Colonic mucosa (tissue), 4 donors: ENCODE data around the gene S100A9. TPM values are rescaled to one million over a fixed set of nuclear protein-coding genes. Genes with fewer than 3 reads are reported as not detected.
A peak's percentile ranks its signal among the peaks of the same experiment; 100 is the strongest.

Experiments
- DNase-seq: peaks from one replicate; pipeline ENCODE4 v3.0.0-alpha.2; 2020
- H3K27ac ChIP-seq: fragments of 200-600 bp; one replicate; pipeline ENCODE4 v1.8.0; 2021
- H3K27me3 ChIP-seq: fragments of 200-600 bp; one replicate; pipeline ENCODE4 v1.8.0; 2021
- H3K36me3 ChIP-seq: fragments of 200-600 bp; one replicate; pipeline ENCODE4 v1.8.0; 2021
- H3K4me1 ChIP-seq: fragments of 200-600 bp; one replicate; pipeline ENCODE4 v1.8.0; 2021; ENCODE audit warnings: mild to moderate bottlenecking
- H3K4me3 ChIP-seq: fragments of 200-600 bp; one replicate; pipeline ENCODE4 v1.8.0; 2021
- H3K9ac ChIP-seq, 2 donors: one replicate each; pipeline ENCODE4 v1.7.0; 2013; ENCODE audit warnings: control low read depth in 2 of 2, low read depth in 2 of 2, low read length in 2 of 2
- H3K9me3 ChIP-seq: fragments of 200-600 bp; one replicate; pipeline ENCODE4 v1.8.0; 2021
- intact Hi-C: fragments of 100-400 bp; cut with DNase I; formaldehyde crosslinking; loops from one replicate; pipeline ENCODE4 v1.14.1; 2022
- total RNA-seq, 2 donors: library from RNA; stranded (reverse); fragmentation: NEBNext Ultra II Directional in 1 of 2; extraction: Animal tissue kit (Norgen Biotek cat#: 25700) in 1 of 2; gene quantifications; one replicate each; pipeline ENCODE4 v1.2.1, GENCODE V29; 2021
- TF ChIP-seq, protein P1 (sequence below): fragments of 200-600 bp; IDR thresholded peaks from one replicate; pipeline ENCODE4 v1.8.0; 2022; ENCODE audit warnings: antibody characterized with exemption, mild to moderate bottlenecking
- donor health status: healthy.
- donor health status: DM: no; HTN: no; CAD: no.
- donor health status: DM: no; HTN: no; CAD: no.

S100A9 gene
- total RNA-seq, 2 donors from 2014 or later: 16.3 to 34.9 TPM

DNA sequence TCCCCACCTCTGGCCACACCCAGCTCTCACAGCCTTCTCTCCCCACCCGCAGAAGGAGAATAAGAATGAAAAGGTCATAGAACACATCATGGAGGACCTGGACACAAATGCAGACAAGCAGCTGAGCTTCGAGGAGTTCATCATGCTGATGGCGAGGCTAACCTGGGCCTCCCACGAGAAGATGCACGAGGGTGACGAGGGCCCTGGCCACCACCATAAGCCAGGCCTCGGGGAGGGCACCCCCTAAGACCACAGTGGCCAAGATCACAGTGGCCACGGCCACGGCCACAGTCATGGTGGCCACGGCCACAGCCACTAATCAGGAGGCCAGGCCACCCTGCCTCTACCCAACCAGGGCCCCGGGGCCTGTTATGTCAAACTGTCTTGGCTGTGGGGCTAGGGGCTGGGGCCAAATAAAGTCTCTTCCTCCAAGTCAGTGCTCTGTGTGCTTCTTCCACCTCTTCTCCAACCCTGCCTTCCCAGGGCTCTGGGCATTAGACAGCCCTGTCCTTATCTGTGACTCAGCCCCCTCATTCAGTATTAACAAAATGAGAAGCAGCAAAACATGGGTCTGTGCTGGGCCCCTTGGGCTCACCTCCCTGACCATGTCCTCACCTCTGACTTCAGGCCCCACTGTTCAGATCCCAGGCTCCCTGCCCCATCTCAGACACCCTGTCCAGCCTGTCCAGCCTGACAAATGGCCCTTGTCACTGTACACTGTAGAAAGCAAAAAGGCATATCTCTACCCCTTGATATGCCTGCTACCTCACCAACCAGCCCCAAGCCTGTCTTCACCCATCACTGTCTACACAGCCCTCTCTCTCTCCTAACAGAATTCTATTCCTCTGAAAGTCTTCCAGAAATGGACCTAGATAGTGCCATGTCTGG lies 3.2 kb downstream of the S100A9 start:
- TF ChIP-seq, protein P1, sequence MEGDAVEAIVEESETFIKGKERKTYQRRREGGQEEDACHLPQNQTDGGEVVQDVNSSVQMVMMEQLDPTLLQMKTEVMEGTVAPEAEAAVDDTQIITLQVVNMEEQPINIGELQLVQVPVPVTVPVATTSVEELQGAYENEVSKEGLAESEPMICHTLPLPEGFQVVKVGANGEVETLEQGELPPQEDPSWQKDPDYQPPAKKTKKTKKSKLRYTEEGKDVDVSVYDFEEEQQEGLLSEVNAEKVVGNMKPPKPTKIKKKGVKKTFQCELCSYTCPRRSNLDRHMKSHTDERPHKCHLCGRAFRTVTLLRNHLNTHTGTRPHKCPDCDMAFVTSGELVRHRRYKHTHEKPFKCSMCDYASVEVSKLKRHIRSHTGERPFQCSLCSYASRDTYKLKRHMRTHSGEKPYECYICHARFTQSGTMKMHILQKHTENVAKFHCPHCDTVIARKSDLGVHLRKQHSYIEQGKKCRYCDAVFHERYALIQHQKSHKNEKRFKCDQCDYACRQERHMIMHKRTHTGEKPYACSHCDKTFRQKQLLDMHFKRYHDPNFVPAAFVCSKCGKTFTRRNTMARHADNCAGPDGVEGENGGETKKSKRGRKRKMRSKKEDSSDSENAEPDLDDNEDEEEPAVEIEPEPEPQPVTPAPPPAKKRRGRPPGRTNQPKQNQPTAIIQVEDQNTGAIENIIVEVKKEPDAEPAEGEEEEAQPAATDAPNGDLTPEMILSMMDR: no peak
- H3K9me3 ChIP-seq: no peaks in the 10 kb centered on the region
- H3K27me3 ChIP-seq: no peaks in the 10 kb centered on the region
- H3K27ac ChIP-seq: no peak overlapping the region
- H3K4me1 ChIP-seq: peaks cover 5% of the 10 kb centered on the region
- no peak overlapping the region for H3K4me3 ChIP-seq
- intact Hi-C loops: no loop called here
- H3K36me3 ChIP-seq: no peaks in the 10 kb centered on the region
- no peak overlapping the region for H3K9ac ChIP-seq
- DNase-seq: no peak

DNA sequence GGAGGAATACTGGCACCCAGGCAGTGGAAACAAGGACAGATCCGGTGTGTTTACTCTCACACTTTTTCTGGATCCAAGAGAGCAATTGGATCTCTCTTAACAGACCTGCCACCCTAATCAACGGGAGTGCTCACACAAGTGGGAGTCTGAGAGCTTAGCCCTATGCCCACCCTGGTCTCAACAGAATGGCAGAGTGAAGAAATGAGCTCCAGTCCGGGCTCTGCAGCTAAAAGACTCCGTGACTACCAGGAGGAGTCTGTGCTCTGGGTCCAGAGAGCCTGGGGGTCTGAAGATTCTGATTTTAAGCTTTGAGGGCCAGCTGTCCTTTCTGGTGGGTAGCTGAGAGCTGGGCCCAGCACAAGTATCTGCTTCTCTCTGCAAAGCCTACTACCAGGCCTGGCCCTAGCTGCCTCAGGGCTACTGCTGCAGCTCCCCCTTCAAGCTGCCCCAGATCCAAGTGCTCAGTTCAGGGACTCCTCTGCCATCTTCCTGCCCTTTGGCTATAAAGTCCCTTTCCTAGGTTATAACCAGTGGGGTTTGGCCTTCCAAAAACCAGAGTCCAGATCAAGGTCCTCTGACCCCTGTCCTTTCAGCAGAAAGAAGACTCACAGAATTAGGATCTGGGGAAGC lies 3.9 kb downstream of the S100A9 start:
- H3K27ac ChIP-seq: no peak overlapping the region
- DNase-seq: no peak
- H3K9ac ChIP-seq: no peak overlapping the region
- TF ChIP-seq, protein P1: no peak
- H3K9me3 ChIP-seq: no peaks in the 10 kb centered on the region
- no peak overlapping the region for H3K4me3 ChIP-seq
- intact Hi-C loops: no loop called here
- no peaks in the 10 kb centered on the region for H3K36me3 ChIP-seq
- H3K4me1 ChIP-seq: peaks cover 5% of the 10 kb centered on the region
- no peaks in the 10 kb centered on the region for H3K27me3 ChIP-seq

DNA sequence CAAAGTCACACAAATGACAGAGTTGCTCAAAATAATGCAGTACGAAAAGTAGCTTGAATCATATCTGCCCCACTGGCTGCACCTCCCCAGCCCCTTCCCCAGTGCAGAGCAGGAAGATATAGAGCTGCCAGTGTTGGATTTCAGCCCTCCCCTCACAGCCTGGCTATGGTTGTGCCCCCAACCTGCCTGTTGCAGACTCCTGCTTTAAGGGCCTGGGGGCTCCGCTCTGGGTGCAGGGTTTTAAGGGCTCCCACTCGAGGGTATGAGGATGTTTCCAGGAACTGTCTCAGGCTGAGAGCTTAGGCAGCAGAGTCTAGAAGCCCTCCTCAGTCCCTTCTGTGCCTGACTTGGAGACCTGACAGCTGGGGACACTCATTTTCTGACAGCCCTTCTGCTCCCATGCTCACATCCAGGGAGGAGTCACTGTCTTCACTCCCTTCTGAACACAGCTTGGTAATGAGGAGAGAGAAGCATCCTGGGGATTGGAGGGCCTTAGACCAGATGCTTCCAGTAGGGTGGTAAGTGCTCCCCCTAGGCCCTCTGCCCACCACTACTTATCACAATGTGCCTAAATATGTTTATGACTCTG lies 4.6 kb downstream of the S100A9 start:
- Histone ChIP-seq H3K4me3 (no peak overlapping the region), H3K27ac (no peak overlapping the region), H3K4me1 (peaks cover 5% of the 10 kb centered on the region), H3K27me3 (no peaks in the 10 kb centered on the region), H3K9me3 (no peaks in the 10 kb centered on the region), H3K9ac (no peak overlapping the region), H3K36me3 (no peaks in the 10 kb centered on the region)
- intact Hi-C loops: no loop called here
- no peak for DNase-seq
- TF ChIP-seq, protein P1: no peak

DNA sequence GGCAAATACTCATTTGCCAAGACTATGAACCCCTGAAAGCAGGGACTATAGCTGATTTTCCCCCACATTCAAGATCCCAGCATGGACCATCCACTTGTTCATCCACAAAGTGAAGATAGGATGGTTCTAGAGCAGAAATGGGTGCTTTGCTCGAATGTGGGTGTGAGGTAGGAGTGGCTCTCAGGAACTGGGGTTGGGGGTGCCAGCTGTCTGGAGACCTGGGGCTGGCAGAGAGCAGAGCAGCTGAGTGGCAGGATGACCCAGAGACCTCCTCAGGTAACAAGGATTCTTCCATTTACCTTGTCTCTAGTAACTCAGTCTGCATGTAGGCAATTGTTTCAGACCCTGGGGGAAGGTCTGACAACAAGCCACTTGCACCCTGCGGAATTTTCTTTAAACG lies 6.0 kb downstream of the S100A9 start:
- intact Hi-C loops: no loop called here
- peak; percentile 10 for DNase-seq
- TF ChIP-seq, protein P1: no peak
- Histone ChIP-seq H3K27ac (no peak overlapping the region), H3K4me3 (no peak overlapping the region), H3K27me3 (no peaks in the 10 kb centered on the region), H3K9ac (no peak overlapping the region), H3K36me3 (no peaks in the 10 kb centered on the region), H3K4me1 (peaks cover 5% of the 10 kb centered on the region), H3K9me3 (no peaks in the 10 kb centered on the region)

DNA sequence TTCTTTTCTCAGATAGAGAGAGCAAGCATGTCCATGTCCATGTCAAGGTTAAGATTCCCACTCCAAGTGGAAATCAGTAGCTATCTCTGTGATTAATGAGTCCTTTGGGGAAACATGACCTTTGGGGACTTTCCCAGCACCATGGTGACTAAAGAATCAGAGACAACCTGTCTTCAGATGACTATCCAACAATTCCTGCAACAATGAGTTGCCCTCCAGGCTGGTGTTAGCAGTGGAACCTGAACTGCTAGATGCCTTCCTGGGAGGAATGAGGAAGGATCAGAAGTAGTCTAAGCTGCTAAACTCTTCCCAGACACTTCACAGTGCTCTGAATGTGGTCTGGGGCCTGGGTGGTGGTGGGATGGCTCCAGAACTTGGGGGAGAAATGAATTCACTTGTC lies 6.5 kb downstream of the S100A9 start:
- Histone ChIP-seq H3K27me3 (no peaks in the 10 kb centered on the region), H3K4me1 (peaks cover 5% of the 10 kb centered on the region), H3K9me3 (no peaks in the 10 kb centered on the region), H3K36me3 (no peaks in the 10 kb centered on the region), H3K27ac (no peak overlapping the region), H3K9ac (no peak overlapping the region), H3K4me3 (no peak overlapping the region)
- DNase-seq: peak; percentile 9
- intact Hi-C loops: no loop called here
- TF ChIP-seq, protein P1: no peak
